Stimulated activated CD8-positive, alpha-beta memory T cell treated with anti-CD3 and anti-CD28 coated beads, Interleukin-12 subunit alpha, Interleukin-12 subunit beta, amount 100 ng/mL, for 4 hours (primary cell): Measurements from ENCODE around the gene CENPB.
"Not testable (repeated sequence)": the region's sequence is repeated elsewhere in the genome, so short reads cannot be mapped to it uniquely, and the experiment has no call there.

Experiments used
- DNase-seq: peaks from one replicate; pipeline ENCODE4 v3.0.0-alpha.2; 2020; ENCODE audit warnings: low read depth

CENPB gene, protein sequence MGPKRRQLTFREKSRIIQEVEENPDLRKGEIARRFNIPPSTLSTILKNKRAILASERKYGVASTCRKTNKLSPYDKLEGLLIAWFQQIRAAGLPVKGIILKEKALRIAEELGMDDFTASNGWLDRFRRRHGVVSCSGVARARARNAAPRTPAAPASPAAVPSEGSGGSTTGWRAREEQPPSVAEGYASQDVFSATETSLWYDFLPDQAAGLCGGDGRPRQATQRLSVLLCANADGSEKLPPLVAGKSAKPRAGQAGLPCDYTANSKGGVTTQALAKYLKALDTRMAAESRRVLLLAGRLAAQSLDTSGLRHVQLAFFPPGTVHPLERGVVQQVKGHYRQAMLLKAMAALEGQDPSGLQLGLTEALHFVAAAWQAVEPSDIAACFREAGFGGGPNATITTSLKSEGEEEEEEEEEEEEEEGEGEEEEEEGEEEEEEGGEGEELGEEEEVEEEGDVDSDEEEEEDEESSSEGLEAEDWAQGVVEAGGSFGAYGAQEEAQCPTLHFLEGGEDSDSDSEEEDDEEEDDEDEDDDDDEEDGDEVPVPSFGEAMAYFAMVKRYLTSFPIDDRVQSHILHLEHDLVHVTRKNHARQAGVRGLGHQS

DNA sequence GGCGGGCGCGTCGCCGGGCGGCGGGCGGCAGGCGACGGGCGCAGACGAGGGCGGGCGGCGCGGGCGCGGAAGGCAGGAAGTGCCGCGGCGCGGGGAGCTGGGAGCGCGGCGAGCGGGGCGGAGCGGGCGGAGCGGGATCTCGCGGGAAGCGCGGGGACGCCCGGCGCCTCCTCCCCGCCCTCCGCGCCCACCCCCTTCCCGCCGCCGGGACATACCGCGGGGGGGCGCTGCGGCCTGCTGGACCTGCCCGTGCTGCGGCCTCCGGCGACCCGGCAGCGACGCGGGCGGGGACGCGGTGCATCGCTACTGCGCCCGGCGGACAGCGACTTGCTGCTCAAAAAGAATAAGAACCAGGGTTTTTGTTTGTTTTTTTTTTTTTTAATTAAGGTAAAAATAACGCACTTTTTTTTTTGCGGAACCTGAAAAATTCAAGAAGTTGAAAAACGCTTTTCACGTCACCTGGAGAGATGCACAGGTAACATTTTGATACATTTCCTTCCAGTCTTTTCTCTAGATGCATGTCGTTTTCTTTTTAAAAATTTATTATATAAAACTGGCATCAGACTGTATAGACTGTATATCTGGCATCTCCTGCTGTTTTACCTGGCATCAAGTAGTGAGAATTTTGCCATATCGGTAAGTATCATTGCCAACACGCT lies at the start of gene CENPB:
Gene CENPB, minus strand, starts transcription at position 76 of the 659 bp plus-strand sequence. CDS start 257 bp downstream, outside the sequence.
- DNase-seq, result peak; percentile 87

DNA sequence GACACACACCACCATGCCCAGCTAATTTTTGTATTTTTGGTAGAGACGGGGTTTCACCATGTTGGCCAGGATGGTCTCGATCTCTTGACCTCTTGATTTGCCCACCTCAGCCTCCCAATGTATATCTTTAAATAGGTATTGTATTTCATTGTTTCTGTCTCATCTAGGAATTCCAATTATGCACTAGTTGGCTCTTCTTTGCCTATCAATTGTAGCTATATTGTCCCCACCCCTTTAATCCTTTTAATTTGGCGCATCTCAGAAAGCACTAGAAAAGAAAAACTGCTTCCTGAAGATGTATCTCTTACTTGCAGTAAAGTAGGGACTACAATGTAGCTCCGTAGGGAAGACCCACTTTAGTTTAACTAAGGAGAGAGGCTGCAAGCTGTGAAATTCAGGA lies 49.6 kb upstream of the CENPB start:
- DNase-seq, result no peak

DNA sequence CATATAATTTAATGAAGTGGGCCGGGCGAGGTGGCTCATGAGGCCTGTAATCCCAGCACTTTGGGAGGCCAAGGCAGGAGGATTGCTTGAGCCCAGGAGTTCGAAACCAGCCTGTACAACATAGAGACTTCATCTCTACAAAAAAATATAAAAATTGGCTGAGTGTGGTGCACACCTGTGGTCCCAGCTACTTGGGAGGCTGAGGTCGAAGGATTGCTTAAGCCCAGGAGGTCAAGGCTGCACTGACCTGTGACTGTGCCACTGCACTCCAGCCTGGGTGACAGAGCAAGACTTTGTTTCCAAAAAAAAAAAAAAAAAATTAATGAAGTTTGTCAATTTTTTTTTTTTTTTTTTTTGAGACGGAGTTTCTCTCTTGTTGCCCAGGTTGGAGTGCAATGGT lies 43.4 kb upstream of the CENPB start:
- not testable (repeated sequence) for DNase-seq

DNA sequence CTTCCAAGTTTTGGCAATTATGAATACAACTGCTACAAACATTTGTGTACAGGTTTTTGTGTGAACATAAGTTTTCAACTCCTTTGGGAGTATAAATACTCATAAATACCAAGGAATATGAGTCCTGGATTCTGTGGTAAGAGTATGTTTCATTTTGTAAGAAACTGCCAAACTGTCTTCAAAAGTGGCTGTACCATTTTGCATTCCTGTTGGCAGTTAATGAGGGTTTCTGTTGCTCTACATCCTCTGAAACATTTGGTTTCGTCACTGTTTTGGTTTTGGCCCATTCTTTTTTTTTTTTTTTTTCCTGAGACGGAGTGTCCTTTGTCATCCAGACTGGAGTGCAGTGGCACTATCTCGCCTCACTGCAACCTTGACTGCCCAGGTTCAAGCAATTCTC lies 42.3 kb upstream of the CENPB start:
- no peak for DNase-seq

DNA sequence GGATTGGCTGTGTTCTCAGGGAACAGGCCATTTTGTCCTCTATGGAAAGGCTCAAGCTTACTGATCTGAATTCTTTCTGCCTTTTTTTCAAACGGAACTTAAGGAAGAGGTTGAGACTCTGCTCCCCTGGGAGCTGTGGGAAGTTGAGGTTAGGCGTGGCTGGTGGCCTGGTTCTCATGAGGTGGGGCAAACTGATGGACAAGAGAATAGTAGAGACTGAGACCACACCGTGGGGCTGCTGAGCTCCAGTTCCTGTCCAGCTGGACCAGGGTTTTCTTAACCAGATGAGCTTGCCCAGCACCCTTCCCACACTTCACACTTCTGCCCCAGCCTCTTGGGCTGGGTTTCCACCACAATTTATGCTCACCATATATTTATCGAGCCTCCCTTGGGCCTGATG lies 39.9 kb upstream of the CENPB start:
- DNase-seq, result no peak

DNA sequence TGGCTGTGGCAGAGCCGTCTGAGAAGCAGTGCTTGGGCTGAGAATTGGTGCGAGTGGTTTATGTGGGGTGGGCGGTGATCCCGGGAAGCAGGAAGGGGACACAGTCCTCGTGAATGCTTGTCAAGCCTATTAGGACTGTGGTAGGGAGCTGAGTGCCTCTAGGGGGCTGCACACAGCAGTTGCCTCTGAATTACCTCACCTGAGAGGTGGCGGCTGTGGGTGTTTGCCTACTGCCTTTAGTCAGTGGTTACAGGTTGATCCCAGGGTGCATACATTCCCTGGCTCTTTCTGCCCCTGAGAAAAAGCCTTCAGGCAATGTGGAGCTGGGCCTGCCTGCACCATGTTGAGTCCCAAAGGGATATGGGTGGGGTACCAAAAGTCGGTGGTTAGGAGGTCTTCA lies 39.0 kb upstream of the CENPB start:
- DNase-seq, result no peak

DNA sequence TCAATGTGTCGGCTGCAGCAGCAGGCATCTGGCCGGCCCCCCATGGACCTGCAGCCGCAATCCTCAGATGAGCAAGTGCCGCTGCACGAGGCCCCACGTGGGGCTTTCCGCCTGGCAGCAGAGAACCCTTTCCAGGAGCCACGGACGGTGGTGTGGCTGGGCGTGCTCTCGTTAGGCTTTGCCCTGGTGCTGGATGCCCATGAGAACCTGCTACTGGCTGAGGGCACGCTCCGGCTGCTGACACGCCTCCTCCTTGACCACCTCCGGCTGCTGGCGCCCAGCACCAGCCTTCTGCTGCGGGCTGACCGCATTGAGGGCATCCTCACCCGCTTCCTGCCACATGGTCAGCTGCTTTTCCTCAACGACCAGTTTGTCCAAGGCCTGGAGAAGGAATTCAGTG lies 37.3 kb upstream of the CENPB start:
- no peak for DNase-seq

DNA sequence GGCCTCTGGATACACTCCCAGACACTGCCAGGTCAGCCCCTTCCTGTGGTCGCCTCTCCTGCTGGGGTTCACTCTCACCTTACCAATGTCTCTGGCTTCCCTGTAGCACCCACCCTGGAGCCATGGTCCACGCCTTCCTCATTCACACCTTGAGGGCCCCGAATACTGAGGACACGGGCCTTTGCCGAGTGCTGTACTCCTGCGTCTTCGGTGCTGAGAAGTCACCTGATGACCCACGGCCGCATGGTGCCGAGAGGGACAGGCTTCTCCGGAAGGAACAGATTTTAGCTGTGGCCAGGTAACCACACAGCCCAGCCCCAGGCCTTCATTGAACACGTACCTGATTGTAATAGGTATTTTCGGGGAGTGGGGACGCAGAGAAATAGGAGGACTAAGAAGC lies 35.5 kb upstream of the CENPB start:
- no peak for DNase-seq

DNA sequence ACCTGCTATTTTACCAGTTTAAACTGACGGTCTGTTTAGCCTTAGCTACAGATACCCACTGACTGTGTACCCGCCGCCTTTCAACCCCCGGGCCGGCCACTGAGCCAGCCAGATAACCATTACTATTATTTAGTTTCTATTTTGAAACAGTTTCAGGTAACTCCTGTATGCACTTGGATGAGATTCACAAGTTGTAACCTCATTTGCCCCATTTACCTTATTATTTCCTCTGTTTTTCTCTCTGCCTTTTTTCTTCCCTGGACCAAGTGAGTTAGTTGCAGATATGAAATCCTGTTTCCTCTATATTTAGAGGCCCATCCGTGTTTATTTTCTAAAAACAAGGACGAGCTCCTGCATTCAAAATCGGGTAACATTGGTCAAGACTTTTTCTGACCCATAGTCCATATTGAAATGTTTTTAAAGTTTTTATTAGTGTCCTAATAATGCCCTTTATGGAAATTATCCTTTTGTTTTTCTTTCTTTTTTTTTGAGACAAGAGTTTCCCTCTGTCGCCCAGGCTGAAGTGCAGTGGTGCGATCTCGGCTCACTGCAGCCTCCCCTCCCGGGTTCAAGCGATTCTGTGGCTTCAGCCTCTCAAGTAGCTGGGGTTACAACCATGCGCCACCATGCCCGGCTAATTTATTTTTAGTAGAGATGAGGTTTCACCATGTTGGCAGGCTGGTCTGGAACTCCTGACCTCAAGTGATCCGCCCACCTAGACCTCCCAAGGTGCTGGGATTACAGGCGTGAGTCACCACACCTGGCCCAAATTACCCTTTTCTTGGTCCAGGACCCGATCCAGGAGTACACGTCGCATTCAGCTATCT lies 34.6 kb upstream of the CENPB start:
- DNase-seq, result no peak

DNA sequence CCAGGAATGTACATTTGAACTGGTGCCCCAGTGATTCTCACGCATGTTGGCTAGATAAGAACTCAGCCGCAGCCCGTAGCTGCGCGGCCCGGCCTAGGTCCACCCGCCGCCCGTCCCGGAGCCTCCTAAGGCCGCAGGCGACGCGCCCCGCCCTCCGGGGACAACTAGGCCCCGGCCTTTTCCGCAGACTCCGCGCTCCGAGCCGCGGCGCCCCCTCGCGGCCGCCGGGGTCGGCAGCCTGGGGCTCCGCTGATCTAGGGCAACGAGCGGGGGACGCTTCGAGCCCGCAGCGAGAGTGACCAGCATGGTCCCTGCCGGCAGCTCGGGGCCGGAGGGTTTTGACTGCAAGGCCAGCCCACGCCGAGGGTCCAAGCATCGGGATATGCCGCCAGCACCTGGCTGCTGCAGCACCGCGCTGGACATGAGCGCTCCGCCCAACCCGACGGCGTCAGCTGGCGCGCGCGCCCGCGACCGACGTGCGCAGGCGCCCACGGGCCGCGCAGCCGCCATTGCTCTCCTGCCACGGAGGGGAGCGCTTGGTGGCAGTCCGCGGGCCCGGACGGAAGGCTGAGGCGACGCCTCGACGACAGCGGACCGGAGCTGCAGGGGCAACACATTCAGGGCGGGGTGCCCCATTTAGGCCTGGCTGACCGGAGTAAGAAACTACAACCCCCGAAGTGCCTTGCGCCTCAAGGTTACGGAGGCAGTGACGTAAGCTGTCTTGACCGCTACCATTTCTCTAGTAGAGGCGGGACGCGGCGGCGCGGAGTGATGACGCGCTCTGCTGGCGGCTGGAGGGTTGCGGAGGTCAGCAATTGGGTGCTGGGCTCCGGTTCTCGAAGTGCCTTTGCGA lies 33.7 kb upstream of the CENPB start, which contains the start of gene AP5S1:
Gene AP5S1, plus strand, starts transcription at position 500 of the 853 bp plus-strand sequence. CDS start 1,571 bp downstream, outside the sequence.
- DNase-seq, result peak; percentile 86

DNA sequence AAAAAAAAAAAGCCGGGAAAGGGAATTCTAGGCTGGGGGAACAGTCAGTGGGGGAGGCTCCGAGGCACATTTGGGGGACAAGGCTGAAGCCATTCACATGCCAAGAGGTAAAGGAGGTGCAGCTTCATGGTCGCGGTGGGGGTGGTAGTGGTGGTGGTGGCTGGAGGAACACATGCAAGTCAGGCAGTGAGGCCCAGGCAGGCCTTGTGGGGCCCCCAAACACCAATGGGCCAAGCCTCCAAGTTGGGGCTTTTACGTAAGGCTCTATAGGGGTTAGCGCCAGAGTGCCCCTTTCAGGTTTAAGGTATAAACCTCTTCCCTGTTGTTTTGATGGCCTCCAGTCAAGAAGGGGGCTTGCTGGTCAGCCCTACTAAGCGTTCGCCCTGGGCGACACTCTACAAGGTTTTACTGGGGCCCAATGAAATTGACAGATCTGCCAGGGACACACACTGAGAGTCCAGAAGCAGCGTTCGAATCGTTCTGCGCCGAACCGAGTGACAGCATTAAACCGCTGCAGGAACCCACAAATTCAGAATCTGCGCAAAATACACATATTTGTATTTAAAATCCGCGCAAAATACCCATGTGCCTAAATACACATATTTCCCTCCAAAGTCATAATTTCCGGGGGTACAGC lies 33.0 kb upstream of the CENPB start:
- DNase-seq, result no peak

DNA sequence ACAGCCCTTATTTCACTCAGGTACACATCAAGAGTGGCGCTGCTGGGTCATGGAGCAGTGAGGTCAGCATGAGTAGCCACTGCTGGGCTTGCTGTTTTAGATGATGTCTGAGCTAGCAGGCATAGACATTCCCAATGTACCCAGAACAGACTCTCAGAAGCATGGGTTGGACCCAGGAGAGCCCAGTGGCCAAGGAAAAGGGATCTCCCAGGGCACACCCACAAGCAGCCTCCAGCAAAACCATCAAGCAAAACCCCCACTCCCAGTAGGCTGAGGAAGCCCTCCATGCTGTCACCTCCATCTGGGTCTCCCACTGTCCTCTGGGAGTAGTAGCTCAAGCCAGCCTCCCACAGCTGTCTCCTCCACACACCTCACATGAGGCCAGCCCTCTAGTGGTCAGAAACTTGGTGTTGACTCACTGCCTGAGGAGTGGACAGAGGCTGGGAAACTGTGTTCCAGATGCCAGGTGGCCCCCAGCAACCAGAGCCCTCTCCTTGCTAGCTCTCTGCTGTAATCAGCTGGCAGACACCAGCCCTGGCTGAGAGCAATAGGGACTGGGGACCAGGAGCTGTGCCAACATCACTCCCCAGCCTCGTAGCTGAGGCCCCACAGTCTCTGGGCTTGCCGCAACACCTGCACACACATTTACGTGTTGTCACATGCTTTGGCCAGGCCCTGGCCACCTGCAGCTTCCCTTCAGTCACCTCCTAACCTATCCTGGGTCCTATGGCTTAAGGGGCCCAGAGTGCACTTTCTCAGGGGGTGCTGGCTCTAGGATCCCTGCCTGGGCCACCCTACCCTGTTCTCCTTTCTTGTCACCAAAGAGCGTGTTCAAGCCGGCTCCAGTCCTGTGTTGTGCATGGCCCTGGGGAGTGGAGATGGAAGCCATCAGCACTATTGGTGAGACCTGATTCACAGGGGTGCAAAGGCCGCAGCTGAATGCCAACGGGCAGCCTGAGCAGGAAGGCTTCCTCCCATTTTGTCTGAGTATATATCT lies 31.9 kb upstream of the CENPB start:
- DNase-seq, result no peak

DNA sequence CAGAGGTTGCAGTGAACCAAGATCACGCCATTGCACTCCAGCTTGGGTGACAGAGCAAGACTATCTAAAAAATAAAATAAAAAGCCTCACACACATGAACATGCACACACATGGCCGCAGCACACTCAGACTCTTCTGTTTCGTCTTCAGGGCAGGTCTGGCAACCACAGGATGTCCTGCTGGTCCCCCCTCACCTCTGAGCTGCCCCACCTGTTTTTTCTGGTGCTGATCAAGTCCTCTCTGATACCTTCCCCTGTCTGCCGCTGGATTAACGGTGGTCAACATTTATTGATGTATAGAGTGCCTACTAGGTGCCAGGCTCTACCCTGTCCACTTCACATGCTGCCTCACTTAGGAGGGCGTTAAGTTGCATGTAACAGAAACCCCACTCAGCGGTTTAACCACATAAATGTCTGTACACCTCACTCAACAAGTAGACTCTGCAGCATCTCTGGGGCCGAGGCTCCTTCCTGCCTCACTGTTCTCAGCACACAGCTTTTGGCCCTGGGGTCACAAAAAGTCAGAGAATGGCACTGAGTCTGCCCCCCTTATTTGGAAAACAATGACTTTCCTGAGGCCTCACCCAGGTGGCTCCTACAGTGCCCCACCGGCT lies 29.3 kb upstream of the CENPB start:
- DNase-seq, result no peak

DNA sequence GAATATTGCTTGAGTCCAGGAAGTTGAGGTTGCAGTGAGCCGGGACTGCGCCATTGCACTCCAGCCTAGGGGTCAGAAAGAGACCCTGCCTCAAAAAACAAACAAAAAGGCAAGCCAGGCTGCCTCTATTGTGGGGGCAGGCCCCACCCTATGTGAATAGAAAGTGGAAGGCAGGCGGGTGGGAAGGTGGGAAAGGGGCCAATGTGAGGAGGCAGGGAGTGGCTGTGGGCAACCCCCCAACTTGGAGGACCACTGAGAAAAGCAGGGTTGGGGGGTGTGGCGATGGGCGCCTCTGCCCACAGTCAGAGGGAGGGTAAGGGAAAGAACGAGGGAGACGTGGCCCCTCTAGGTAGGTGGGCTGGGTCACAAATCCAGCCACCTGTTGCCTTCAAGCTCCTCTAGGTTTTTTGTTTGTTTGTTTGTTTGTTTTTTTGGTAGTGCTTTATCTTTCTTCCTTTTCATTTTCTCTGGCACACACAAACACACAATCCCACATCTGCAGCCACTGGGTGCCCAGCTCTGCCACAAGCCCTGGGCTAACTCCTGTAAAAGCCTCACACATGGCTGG lies 28.5 kb upstream of the CENPB start:
- DNase-seq, result no peak

DNA sequence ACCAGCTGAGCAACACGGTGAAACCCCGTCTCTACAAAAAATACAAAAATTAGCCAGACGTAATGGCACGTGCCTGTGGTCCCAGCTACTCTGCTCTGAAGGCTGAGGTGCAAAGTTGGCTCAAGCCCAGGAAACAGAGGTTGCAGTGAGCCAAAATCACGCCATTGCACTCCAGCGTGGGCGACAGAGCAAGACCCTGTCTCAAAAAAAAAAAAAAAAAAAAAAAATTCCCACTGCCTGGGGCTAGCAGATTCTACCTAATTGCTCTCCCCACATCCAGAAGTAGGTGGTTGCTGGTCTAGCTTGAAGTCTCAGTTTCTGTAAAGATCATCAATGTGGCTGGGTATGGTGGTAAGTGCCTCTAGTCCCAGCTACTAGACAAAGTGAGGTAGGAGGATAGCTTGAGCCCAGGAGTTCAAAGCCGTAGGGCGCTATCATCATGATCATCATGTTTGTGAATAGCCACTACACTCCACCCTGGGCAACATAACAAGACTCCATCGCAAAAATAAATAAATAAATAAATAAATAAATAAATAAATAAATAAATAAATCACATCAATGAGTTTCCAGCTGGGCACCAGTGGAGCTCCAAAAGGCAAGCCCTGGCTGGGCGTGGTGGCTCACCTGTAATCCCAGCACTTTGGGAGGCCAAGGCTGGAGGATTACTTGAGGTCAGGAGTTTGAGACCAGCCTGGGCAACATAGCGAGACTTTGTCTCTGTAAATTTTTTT lies 27.5 kb upstream of the CENPB start:
- no peak for DNase-seq

DNA sequence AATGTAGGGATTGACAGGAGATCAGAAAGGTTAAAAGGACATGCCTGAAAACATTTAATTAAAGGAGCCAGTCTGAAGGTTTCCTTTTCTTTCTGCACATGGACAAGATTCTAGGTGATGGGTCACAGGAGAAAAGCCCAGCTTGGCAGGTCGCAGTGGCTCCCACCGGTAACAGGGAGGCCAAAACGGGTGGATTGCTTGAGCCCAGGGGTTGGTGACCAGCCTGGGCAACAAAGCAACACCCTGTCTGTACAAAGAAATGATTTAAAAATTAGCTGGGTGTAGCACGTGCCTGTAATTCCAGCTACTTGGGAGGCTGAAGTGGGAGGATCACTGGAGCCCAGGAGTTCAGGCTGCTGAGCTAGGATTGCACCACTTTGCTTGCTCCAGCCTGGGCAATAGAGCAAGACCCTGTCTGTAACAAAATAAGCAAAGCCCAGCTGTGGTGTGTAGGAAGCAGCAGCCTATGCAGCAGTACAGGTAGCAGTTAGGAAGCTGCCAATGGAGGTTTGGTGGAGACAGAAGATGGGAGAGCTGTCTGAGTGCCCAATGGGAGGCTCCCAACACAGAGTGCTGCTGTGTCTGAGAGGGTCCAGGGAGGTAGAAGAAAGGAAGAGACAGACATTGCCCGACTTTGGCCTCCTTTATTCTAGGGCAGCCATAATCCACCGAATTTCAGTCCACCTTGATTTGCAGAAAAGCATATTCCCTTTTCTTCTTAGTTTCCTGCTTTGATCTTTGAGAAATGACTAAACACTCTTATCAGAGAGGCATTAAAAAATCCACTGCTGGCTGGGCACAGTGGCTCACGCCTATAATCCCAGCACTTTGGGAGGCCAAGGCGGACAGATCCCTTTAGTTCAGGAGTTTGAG lies 26.7 kb upstream of the CENPB start:
- DNase-seq, result no peak

DNA sequence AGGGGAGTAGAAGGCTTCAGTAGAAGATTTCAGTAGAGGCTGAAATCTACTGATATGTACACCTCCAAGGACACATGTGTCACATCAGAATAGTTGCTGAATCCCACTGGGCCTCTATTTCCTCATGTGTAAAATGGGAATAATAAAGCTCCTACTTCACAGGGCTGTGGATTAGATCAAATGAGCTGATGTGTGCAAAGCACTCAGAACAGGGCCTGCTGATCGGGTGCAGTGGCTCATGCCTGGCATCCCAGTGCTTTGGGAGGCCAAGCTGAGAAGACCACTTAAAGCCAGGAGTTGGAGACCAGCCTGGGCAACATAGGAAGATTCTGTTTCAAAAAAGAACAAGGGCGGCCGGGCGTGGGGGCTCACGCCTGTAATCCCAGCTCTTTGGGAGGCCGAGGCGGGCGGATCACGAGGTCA lies 25.7 kb upstream of the CENPB start:
- no peak for DNase-seq
